IPS DF 19.7 (cell line): ENCODE data around the gene VPS13D.
"Not testable (repeated sequence)": the region's sequence is repeated elsewhere in the genome, so short reads cannot be mapped to it uniquely, and the experiment has no call there.

Experiments used
- DNase-seq: peaks from one replicate; pipeline ENCODE4 v3.0.0-alpha.2; 2013; ENCODE audit warnings: low read depth, low spot score

VPS13D gene

DNA sequence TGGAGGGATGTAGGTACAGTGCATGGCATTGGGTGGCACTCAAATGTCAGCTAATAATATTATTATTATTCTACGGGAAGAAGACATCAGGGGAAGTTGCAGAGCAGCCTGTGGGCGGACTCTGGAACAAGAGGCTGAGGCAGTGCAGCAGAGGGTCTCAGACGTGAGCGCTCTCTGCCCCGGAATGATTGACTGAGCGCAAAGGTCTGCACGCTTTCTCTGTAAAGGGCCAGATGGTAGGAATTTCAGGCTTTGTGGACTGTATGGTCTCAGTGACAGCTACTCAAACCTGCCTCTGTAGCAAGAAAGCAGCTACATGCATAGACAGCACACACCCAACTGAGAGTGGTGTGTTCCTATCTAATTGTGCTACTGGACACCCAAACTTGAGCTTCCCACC lies 29.6 kb upstream of the VPS13D start:
- no peak for DNase-seq

DNA sequence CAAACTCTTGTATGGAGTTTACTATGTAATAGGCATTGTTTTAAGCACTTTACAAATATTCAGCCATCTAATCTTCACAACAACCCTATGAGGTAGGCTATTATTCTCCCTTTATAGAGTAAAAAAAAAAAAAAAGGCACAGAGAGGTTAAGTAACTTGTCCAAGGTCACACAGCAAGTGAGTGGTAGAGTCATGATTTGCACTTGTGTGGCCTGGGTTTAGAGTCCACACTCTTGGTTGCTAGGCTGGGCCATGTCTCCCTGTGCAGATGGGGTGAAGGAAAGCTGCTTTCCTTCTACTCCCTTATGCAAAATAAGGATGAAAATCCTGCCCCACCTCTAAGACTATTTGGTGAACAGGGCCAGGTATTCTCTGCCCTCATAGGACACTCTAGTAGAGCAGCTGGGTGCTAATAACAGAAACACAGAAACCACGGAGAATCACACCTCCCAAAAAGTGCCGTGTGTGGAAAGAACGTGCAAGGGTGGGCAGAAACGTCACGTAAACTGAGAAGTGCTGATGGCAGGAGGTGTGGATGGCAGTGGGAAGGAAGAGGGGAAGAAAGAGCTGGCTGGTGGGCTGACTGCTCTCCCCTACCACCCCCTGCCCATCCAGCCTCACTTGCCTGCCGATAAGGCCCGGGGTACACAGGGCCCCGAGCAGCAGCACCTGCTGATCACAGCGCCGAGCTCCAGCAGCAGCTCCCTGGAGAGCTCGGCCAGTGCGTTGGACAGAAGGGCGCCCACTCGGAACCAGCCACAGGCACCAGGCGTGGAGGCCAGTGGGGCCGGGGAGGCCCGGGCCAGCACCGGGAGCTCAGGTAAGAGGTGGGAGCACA lies 28.3 kb upstream of the VPS13D start:
- DNase-seq: no peak

DNA sequence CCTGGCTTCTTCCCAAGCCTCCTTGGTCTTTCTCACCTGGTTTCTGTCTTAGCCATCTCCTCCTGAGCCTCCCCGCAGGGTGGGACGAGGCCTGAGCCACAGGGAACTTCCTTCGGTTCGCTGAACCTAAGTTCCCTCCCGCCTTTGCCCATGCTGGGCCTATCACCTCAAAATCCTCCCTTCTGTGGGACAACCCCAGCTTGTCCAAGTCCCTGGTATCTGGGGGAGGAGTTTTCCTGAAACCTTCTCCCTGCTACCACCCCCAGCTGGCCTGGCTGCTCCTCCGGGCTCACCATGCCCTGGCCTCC lies 27.7 kb upstream of the VPS13D start:
- no peak for DNase-seq

DNA sequence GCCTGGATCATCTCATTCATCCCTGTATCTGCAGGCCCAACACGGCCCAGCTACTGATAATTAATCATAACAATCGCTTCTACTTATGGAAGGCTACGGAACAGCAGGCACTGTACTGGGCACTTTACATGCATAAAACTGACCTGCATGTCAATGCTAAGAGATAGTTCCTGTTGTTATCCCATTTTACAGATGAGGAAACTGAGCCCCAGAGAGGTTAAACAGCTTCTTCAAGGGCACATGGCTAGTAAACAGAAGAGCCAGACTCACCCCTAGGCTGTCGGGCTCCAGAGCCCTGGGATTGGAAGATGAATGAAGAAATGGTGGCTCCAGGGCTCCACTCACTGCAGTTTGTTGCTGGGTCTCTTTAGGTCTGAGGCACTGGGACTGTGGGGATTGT lies 27.3 kb upstream of the VPS13D start:
- DNase-seq: no peak

DNA sequence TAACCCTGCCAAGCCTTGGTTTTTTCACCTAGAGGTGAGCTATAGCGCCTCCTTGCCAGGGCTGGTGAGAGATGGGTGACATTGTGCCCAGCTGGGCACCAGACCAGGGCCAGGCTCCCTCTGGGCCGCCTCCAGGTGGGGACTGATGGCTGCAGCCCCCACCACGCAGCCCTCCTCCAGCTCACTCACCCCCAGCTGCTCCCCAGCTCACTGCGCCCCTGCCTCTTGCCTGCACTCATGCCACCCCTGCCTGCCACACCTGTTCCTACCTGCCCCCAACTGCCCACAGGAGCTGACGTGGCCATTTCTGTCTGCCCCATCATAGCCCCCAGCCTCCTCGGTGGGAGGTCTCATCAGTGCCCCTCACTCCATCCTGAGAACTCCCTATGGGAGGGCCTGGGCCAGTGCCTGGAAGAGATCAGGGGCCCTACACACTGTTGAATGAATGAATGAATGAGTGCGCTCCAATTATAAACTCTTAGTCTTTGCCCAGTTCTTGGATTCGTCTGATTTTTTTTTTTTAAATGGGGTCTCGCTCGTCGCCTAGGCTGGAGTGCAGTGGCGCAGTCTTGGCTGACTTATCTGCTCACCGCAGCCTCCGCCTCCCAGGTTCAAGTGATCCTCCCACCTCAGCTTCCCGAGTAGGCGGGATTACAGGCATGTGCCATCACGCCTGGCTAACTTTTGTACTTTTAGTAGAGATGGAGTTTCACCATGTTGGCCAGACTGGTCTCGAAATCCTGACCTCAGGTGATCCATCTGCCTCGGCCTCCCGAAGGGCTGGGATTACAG lies 26.4 kb upstream of the VPS13D start:
- DNase-seq: no peak

DNA sequence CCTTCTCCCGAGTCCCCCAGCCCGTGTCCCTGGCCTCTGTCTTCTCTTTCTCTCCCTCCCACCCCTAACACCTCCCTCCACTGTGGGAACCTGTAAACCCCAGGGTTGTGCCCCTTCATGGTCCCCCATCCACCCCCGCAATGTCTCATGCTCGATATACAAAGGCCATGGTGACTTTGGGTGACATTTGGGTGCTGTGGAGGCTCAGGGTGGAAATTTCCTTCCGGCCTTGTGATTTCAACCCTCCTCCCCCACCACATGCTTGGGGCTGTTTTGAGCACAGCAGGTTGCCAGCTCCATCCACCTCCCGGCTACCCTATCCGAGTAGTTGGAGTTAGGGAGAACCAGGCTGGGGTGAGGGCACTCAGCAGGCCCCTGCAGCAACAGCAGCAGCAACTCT lies 25.7 kb upstream of the VPS13D start:
- DNase-seq: no peak

DNA sequence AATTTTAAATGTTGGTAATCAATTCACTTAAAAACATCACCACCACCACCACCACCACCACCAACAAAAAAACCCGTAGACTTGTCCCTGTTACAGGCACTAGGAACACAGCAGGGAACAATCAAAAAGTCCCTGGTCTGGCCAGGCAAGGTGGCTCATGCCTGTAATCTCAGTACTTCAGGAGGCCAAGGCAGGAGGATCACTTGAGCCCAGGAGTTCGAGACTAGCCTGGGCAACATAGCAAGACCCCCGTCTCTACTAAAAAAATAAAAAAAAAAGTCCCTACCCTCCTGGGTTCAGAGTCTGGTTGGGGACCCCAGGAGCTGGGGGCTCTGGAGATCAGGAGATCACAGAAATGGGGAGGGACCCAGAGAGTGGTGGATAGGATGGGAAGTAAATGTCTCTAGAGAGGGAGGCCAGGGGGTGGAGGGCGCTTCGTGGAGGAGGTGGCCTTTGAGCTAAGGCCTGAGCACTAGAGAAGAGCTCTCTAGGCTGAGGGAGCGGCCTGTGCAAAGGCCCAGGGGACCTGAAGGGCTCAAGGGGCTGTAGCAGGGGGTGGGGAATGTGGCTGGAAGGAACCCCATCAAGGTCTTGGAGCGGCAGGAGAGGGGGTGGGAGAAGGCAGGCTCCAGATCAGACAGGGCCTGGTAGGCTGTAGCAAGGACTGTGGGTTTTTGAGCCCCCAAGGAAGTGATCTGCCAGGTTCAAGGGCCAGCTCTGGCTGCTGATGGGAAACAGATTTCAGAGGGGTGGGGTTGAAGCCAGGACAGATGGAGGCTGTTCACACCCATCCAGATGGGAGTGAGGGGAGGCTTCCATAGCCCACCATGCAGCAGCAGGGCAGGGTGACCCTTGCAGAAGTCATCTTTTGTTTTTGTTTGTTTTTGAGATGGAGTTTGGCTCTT lies 24.8 kb upstream of the VPS13D start:
- no peak for DNase-seq

DNA sequence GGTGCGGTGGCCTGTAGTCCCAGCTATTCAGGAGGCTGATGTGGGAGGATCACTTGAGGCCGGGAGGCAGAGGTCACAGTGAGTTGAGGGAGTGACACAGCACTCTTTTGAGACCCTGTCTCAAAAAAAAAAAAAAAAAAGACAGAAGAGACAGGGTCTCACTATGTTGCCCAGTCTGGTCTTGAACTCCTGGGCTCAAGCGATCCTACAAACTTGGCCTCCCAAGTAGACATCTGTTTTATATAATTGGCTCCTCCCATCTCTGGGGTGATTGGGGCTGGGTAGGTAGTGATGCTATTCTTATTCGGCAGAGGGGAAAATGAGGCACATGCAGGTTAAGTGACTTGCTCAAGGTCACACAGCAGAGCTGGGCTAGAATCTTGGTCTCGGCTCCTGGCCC lies 23.6 kb upstream of the VPS13D start:
- no peak for DNase-seq

DNA sequence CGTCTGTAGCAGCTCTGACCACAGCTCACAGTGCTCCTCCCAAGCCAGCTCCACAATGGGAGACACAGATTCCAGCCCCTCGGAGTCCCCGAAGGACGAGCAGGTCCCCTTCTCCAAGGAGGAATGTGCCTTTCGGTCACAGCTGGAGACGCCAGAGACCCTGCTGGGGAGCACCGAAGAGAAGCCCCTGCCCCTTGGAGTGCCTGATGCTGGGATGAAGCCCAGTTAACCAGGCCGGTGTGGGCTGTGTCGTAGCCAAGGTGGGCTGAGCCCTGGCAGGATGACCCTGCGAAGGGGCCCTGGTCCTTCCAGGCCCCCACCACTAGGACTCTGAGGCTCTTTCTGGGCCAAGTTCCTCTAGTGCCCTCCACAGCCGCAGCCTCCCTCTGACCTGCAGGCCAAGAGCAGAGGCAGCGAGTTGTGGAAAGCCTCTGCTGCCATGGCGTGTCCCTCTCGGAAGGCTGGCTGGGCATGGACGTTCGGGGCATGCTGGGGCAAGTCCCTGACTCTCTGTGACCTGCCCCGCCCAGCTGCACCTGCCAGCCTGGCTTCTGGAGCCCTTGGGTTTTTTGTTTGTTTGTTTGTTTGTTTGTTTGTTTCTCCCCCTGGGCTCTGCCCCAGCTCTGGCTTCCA lies 22.9 kb upstream of the VPS13D start:
- DNase-seq: no peak

DNA sequence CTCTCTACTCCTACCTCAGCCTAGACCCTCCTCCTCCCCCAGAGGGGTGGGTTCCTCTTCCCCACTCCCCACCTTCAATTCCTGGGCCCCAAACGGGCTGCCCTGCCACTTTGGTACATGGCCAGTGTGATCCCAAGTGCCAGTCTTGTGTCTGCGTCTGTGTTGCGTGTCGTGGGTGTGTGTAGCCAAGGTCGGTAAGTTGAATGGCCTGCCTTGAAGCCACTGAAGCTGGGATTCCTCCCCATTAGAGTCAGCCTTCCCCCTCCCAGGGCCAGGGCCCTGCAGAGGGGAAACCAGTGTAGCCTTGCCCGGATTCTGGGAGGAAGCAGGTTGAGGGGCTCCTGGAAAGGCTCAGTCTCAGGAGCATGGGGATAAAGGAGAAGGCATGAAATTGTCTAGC lies 21.6 kb upstream of the VPS13D start:
- no peak for DNase-seq

DNA sequence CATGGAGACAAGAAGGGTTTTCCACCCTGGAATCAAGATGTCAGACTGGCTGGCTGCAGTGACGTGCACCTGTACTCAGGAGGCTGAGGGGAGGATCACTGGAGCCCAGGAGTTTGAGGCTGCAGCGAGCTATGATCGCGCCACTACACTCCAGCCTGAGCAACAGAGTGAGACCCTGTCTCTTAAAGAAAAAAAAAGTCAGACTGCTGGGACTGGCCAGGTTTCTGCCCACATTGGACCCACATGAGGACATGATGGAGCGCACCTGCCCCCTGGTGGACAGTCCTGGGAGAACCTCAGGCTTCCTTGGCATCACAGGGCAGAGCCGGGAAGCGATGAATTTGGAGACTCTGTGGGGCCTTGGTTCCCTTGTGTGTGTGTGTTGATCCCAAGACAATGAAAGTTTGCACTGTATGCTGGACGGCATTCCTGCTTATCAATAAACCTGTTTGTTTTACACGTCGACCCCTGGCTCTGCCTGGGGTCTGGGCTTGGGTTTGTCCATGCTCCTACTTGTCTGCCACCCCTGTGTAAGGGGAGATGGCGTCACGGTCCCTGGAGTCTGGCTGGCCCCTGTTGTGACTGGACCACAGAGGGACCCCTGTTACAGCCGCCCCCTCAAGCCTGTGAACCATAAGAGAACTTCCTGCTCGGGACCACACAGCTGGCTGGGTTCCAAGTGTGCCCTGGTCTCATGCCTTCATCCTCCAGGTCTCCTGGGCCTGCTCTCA lies 20.9 kb upstream of the VPS13D start:
- no peak for DNase-seq

DNA sequence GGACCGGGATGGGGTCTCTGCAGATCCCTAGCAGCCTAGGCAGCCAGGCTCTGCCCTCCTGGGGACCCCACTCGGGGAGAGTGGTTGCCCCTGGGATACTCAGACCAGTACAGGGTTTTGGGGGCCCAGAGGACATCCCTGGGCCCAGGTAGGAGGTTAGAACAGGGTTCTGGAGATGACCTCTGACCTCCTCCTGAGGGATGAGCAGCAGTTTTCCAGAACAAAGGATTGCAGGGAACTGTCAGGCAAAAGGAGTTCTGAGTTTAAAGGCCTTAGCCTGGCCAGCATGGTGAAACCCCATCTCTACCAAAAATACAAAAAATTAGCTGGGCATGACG lies 20.4 kb upstream of the VPS13D start:
- DNase-seq: no peak

DNA sequence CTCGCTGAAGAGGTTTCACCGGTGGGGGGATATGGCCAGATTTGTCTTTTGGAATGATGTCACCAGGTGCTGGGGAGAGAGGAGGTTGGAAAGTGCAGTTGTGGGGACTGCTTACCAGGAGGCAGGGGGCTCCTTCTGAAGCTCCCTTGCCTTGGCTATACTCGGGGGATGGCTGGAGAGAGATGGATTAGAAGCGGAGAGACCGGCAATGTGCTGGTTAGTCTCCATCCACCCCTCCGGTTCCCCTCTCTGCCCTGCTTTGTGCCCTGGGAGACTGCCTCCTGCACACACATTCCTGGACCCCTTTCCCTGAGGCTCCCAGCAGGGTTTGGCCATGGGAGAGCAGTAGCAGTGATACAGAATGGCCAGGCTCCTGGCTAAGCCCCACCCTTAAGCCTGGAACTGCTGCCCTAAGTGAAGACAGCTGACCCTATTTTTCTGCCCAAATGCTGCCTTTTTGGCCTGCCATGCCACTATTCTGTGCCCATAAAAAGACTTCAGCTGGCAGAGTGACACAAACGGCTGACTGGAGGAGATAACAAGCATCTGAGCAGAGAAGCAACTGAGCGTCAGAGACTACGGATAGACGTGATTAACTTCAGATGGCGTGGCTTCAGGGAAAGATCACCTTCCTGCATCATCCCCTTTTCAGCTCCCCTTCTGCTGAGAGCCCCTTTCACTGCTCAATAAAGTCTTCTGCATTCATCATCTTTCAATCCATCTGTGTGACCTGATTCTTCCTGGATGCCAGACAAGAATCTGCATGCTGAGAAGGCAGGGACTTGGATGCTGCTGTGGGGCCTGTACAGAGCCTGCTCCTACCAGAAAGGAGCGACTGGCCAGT lies 14.5 kb upstream of the VPS13D start:
- DNase-seq: no peak

DNA sequence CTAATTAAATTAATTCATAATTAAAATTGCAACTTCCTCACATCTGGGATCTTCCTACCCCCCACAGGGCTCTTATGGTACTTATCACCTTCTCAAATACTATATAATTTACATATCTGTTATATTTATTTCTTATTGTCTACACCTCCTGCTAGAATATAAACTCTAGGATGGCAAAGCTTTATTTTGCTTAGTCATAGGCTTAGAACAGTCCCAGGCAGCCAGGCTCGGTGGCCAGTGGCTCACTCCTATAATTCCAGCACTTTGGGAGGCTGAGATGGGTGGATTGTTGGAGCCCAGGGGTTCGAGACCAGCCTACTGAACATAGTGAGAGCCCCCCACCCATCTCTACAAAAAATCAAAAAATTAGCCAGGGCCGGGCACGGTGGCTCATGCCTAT lies 10.0 kb upstream of the VPS13D start:
- DNase-seq: no peak

DNA sequence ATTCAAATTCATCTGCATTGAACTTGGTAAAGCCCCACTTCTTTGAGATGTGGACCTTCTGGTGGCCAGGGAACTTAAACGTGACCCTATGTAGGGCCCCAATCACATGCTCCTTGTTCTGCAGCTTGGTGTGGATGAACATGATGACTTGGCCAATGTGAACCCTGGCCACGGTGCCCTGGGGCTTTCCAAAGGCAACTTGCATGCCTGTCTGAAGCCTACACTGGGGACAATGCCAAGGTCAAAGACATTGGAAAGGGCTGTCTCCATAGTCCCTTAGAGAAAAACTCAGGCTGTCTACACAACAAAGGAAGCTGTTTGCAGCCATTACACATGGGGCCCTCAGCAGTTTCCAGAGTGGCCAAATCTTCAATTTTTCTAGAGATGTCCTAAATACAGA lies 8.9 kb upstream of the VPS13D start:
- no peak for DNase-seq

DNA sequence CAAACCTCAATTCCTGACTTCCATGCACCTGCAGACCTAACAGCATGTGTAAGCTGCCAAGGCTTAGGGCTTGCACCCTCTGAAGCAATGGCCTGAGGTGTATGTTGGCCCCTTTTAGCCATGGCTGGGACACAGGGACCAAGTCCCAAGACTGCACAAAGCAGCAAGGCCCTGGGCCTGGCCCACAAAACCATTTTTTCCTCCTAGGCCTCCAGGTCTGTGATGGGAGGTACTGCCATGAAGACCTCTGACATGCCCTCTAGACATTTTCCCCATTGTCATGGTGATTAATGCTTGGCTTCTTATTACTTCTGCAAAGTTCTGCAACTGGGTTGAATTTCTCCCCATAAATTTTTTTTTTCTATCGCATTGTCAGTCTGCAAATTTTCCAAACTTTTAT lies 7.1 kb upstream of the VPS13D start:
- not testable (repeated sequence) for DNase-seq

DNA sequence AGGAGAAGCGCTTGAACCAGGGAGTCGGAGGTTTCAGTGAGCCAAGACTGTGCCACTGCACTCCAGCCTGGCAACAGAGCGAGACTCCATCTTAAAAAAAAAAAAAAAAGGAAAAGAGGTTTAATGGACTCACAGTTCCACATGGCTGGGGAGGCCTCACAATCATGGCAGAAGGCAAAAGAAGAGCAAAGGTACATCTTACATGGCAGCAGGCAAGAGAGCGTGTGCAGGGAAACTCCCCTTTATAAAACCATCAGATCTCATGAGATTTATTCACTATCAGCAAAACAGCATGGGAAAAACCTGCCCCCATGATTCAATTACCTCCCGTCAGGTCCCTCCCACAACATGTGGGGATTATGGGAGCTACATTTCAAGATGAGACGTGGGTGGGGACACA lies 5.7 kb upstream of the VPS13D start:
- DNase-seq: not testable (repeated sequence)

DNA sequence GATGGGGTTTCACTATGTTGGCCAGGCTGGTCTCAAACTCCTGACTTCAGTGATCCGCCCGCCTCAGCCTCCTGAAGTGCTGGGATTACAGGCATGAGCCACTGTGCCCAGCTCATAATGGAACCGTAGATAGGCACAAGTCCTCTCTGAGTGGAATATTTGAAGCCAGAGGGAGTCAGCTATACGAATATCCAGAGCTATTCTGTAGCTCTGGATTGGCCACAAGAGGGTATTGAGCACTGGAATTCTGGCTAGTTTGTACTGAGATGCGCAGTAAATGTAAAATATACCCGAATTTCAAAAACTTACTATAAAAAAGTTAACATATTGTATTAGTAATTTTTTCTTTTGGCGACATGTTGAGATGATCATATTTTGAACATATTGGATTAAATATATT lies 851 bp upstream of the VPS13D start:
- DNase-seq: no peak

DNA sequence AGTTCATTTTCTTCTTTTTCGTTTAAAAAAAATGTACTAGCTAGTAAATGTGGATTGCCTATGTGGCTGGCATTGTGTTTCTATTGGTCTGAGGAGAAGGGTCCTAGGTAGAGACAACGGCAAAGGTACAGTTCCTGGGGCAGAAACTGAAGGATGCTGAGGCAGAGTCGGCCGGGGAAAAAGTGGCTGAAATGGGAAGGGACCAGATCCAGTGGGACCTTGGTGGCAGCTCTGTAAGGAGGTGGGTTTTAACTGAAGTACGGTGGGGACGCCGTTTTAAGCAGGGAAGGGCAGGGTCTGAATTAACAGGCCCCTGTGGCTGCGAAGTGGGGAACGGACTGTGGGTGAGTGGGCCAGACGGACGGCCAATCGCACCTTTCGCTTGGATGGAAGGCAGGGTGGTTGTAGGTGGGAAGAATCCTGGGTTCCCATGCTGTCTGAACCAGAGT lies 420 bp upstream of the VPS13D start:
- DNase-seq: no peak

DNA sequence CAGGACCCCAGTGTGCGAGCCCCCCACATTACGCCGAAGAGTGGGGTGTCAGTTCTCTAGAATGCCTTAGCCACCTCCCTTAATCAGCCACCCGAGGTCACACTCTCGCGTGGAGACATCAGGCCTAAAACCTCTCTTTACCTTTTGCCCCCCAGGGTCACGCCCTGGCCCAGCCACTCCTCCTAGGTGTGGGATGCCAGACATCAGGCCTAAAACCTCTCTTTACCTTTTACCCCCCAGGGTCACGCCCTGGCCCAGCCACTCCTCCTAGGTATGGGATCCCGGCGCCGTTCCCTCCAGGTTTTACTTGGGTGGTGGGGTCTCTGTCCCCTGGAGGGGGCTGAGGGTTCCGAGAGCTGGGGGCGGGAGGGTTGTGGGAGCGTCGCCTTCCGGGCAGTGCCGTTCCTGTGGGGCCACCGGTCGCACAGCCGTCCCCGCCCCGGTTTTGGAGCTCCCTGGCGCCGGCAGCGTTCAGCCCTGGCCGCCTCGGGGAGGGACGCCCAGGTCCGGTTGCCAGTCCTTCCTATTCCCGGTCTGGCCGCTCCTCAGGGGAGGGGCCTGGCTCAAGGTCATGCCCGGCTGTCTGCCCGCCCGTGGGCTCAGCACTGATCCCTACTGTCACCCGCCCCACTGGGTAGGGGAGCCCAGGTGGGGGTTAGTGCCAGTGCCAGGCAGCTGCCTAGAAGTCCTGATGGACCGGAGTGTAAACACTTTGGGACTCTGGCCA lies 882 bp downstream of the VPS13D start:
- DNase-seq: no peak
